ENCODE measurements around the gene TNRC18.

- TF ChIP-seq TCF4 (CRISPR knock-in tag; IDR thresholded peaks at IDR 0.05; ENCODE audit: borderline replicate concordance) (no peak), PPARA (CRISPR knock-in tag; IDR thresholded peaks at IDR 0.05; ENCODE audit: borderline replicate concordance) (no peak), ARNTL (CRISPR knock-in tag; IDR thresholded peaks at IDR 0.05; ENCODE audit: borderline replicate concordance, low read depth) (no peak), ZFP3 (CRISPR knock-in tag; IDR thresholded peaks at IDR 0.05) (no peak), GLIS3 (CRISPR knock-in tag; IDR thresholded peaks at IDR 0.05) (no peak), SNAI2 (CRISPR knock-in tag; IDR thresholded peaks at IDR 0.05) (no peak), ZC3H10 (CRISPR knock-in tag; IDR thresholded peaks at IDR 0.05) (no peak), OSR1 (CRISPR knock-in tag; IDR thresholded peaks at IDR 0.05) (no peak), CREB5 (CRISPR knock-in tag; IDR thresholded peaks at IDR 0.05; ENCODE audit: low read depth) (no peak), CSRNP3 (CRISPR knock-in tag; IDR thresholded peaks at IDR 0.05) (no peak)
- TF ChIP-seq, protein P1, sequence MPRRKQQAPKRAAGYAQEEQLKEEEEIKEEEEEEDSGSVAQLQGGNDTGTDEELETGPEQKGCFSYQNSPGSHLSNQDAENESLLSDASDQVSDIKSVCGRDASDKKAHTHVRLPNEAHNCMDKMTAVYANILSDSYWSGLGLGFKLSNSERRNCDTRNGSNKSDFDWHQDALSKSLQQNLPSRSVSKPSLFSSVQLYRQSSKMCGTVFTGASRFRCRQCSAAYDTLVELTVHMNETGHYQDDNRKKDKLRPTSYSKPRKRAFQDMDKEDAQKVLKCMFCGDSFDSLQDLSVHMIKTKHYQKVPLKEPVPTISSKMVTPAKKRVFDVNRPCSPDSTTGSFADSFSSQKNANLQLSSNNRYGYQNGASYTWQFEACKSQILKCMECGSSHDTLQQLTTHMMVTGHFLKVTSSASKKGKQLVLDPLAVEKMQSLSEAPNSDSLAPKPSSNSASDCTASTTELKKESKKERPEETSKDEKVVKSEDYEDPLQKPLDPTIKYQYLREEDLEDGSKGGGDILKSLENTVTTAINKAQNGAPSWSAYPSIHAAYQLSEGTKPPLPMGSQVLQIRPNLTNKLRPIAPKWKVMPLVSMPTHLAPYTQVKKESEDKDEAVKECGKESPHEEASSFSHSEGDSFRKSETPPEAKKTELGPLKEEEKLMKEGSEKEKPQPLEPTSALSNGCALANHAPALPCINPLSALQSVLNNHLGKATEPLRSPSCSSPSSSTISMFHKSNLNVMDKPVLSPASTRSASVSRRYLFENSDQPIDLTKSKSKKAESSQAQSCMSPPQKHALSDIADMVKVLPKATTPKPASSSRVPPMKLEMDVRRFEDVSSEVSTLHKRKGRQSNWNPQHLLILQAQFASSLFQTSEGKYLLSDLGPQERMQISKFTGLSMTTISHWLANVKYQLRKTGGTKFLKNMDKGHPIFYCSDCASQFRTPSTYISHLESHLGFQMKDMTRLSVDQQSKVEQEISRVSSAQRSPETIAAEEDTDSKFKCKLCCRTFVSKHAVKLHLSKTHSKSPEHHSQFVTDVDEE (CRISPR knock-in tag; IDR thresholded peaks at IDR 0.05), result no peak
- TF ChIP-seq, protein P2, sequence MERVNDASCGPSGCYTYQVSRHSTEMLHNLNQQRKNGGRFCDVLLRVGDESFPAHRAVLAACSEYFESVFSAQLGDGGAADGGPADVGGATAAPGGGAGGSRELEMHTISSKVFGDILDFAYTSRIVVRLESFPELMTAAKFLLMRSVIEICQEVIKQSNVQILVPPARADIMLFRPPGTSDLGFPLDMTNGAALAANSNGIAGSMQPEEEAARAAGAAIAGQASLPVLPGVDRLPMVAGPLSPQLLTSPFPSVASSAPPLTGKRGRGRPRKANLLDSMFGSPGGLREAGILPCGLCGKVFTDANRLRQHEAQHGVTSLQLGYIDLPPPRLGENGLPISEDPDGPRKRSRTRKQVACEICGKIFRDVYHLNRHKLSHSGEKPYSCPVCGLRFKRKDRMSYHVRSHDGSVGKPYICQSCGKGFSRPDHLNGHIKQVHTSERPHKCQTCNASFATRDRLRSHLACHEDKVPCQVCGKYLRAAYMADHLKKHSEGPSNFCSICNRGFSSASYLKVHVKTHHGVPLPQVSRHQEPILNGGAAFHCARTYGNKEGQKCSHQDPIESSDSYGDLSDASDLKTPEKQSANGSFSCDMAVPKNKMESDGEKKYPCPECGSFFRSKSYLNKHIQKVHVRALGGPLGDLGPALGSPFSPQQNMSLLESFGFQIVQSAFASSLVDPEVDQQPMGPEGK (CRISPR knock-in tag; IDR thresholded peaks at IDR 0.05; ENCODE audit: borderline replicate concordance), result no peak
These were observed 108.8 kb downstream of the TNRC18 start for GRCh38 chr7:5314864-5315263.
